ENCODE results near the gene CNN1. TPM values are rescaled to one million over a fixed set of nuclear protein-coding genes. Genes with fewer than 3 reads are reported as not detected.

The CNN1 gene
- 10 to 100 TPM in 3 of 4 donors, 1 to 10 TPM in 1; 7.7 to 72.3 (median 19.7) TPM for total RNA-seq

DNA sequence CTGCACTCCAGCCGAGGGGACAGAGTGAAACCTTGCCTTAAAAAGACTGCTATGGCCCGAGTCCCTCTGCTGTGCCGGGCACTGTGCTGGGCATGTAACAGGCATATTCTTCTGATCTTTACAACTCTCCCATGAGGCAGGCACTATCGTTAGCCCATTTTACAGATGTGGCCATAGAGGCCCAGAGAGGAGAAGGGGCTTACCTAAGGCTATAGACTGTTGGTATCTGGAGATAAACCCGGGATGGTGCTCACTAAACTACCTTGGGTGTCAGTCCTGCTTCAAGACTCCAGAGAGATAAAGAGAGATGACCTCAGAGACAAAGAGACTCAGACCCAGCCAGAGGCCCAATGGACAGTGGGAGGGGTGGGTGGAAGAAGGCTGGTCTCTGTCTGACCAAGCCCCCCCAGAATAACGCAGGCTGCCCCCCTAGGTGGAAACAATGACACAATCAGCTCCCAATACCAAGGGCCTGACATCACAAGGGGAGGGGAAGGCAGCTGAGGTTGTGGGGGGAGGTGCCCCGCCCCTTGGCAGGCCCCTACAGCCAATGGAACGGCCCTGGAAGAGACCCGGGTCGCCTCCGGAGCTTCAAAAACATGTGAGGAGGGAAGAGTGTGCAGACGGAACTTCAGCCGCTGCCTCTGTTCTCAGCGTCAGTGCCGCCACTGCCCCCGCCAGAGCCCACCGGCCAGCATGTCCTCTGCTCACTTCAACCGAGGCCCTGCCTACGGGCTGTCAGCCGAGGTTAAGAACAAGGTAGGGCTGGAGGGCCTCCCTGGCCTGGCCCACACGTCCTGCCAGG lies at the start of gene CNN1:
CNN1 (plus strand) TSS at position 620 of the 805 bp plus-strand sequence; CDS start at position 697, 77 bp downstream.
- no peak within 1 kb of the TSS for H3K4me3 ChIP-seq (ENCODE audit: low read depth, poor library complexity, severe bottlenecking)
- intact Hi-C loops (cut with DNase I; ENCODE audit: low total_unique reads): no loop called here
- 29 to 37% methylated on average over 21 of the region's 21 CpGs for WGBS, 2 donors
- TF ChIP-seq, protein P1, sequence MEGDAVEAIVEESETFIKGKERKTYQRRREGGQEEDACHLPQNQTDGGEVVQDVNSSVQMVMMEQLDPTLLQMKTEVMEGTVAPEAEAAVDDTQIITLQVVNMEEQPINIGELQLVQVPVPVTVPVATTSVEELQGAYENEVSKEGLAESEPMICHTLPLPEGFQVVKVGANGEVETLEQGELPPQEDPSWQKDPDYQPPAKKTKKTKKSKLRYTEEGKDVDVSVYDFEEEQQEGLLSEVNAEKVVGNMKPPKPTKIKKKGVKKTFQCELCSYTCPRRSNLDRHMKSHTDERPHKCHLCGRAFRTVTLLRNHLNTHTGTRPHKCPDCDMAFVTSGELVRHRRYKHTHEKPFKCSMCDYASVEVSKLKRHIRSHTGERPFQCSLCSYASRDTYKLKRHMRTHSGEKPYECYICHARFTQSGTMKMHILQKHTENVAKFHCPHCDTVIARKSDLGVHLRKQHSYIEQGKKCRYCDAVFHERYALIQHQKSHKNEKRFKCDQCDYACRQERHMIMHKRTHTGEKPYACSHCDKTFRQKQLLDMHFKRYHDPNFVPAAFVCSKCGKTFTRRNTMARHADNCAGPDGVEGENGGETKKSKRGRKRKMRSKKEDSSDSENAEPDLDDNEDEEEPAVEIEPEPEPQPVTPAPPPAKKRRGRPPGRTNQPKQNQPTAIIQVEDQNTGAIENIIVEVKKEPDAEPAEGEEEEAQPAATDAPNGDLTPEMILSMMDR (IDR thresholded peaks at IDR 0.05): no peak
- no peak for TF ChIP-seq POLR2A (IDR thresholded peaks at IDR 0.05)
- no peak for DNase-seq (ENCODE audit: low spot score in 2 of 2)

DNA sequence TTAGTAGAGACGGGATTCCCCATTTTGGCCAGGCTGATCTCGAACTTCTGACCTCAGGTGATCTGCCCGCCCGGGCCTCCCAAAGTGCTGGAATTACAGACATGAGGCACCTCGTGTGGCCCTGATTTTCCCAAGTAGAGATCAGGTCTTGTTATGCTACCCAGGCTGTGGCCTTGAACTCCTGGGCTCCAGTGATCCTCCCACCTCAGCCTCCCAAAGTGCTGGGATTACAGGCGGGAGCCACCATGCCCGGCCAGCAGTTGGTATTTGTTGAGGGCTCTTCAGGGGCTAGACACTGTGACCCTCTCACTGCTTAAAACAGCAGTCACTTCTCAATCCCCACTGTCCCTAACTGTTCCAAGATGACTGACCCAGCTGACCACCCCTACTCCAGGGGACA lies 49.3 kb upstream of the CNN1 start:
- WGBS, 2 donors: 94 to 95% methylated on average over 7 of the region's 7 CpGs
- intact Hi-C loops (cut with DNase I; ENCODE audit: low total_unique reads): loop anchor here (10.0 kb wide), 1 partner anchor 205 kb away; no protein-coding TSS in a partner anchor
- H3K4me3 ChIP-seq (ENCODE audit: low read depth, poor library complexity, severe bottlenecking): no peak overlapping the region
- TF ChIP-seq, protein P1 (IDR thresholded peaks at IDR 0.05): no peak
- TF ChIP-seq POLR2A (IDR thresholded peaks at IDR 0.05): no peak
- no peak for DNase-seq (ENCODE audit: low spot score in 2 of 2)

DNA sequence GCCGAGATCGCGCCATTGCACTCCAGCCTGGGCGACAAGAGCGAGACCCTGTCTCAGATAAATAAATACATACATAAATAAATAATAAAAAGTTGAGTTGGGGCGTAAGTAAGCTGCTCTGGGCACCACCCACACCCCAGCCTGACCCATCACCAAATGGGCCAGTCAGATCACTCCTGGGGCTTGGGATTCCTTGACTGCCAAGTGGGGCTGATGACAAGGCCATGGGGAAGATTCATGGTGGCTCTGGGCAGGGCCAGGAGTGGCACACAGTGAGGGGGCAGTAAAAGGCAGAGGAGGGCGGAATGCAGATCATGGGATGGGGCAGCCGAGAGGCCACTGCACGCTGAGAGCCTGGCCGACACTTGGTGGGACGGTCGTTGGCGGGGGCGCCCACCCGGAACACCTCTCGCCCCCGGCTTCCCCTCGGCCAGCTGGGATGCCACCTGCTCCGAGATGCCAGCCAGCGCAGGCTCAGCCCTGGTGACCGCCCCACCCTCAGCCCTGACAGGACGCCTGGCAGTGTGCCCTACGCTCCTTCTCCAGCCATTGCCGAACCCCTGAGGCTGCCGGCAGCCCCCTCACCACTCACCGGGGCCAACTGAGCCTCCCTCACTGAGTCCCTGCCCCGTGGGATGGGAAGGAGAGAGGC lies 43.9 kb upstream of the CNN1 start:
- 92 to 93% methylated on average over 26 to 27 of the region's 27 CpGs for WGBS, 2 donors
- H3K4me3 ChIP-seq (ENCODE audit: low read depth, poor library complexity, severe bottlenecking): no peak overlapping the region
- intact Hi-C loops (cut with DNase I; ENCODE audit: low total_unique reads): loop anchor here (10.0 kb wide), 1 partner anchor 90 kb away; no protein-coding TSS in a partner anchor
- DNase-seq (ENCODE audit: low spot score in 2 of 2): no peak
- TF ChIP-seq, protein P1 (IDR thresholded peaks at IDR 0.05): no peak
- TF ChIP-seq POLR2A (IDR thresholded peaks at IDR 0.05): no peak

DNA sequence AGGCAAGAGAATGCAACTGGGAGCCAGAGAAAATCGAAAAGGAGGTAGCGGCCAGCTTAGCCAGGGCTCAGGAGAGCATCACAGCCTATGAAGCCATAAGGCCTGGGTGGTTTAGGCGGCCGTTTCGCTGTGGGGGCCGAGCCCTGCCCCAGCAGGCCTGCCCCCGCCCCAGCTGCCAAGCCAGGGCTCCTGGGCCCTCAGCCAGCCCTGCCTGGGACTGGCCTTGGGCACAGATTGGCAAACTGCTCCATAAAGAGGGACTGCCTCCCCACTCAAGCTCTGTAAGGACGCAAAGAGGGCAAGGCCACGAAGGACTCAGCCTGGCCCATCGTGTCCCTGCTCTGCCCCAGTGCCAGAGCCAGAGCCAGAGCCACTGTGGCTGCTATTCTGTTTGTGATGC lies 43.2 kb upstream of the CNN1 start:
- DNase-seq (ENCODE audit: low spot score in 2 of 2): no peak
- whole genome bisulfite sequencing, 2 donors: 88% methylated on average over 9 to 10 of the region's 10 CpGs
- intact Hi-C loops (cut with DNase I; ENCODE audit: low total_unique reads): loop anchor here (10.0 kb wide), 1 partner anchor 89 kb away; no protein-coding TSS in a partner anchor
- H3K4me3 ChIP-seq (ENCODE audit: low read depth, poor library complexity, severe bottlenecking): no peak overlapping the region
- TF ChIP-seq, protein P1 (IDR thresholded peaks at IDR 0.05): no peak
- no peak for TF ChIP-seq POLR2A (IDR thresholded peaks at IDR 0.05)

DNA sequence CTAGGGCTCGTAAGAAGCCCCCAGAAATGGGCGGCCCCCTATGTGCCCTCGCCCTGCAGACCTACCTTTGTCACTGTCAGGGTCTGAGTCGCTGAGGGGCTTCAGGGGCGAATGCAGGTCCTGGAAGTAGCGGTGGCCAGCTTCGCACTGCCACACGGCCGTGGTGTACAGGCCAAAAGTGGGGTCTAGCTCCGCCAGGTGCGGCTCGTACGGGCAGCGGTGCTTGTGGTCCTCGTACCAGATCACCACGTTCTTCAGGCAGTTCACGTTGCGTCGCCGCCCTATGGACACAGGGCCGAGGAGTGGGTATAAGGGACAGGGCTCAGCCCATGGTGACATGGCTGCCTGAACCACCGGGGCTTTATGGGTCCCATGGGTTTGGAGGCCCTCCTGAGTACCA lies 42.8 kb upstream of the CNN1 start:
- intact Hi-C loops (cut with DNase I; ENCODE audit: low total_unique reads): loop anchor here (10.0 kb wide), 1 partner anchor 89 kb away; no protein-coding TSS in a partner anchor
- WGBS, 2 donors: 95 to 97% methylated on average over 20 to 21 of the region's 22 CpGs

More for the DNA sequence above, 42.8 kb upstream of the CNN1 start:
- TF ChIP-seq, protein P1 (IDR thresholded peaks at IDR 0.05): no peak
- no peak for TF ChIP-seq POLR2A (IDR thresholded peaks at IDR 0.05)
- H3K4me3 ChIP-seq (ENCODE audit: low read depth, poor library complexity, severe bottlenecking): no peak overlapping the region
- DNase-seq (ENCODE audit: low spot score in 2 of 2): no peak
